ENCODE data around the gene ITCH.

The ITCH gene

DNA sequence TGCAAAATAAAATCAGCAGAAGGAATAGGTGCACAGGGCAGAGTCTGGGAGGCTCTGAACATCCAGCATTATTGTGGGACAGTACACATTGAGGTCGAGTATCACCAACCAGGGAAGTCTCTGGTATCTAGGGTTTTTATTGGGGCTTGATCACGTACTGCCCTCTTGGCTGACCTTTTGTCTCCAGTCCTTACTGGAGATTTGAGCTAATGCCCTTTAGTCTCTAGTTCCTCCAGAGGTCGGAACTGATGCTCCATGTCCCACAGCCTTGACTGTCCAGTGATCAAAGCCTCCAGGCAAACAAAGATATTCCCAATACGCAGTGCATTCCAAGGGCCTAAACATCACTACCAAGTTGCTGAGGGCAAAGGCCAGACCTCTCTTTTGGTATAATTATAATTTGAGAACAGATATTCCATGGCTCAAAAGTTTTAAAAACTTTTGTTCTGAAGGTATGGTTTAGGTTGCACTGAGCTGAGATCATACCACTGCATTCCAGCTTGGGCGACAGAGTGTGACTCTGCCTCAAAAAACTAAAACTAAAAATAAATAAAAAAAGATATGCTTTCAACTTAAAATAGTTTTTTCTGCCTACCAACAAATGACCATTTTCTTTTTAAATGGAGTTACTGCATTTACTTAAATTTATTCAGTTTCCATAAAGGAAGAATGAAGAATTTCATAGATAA lies 96.3 kb downstream of the ITCH start:
- DNase-seq (ENCODE audit: extremely low read depth, low read depth) = no peak
- TF ChIP-seq, protein P1, sequence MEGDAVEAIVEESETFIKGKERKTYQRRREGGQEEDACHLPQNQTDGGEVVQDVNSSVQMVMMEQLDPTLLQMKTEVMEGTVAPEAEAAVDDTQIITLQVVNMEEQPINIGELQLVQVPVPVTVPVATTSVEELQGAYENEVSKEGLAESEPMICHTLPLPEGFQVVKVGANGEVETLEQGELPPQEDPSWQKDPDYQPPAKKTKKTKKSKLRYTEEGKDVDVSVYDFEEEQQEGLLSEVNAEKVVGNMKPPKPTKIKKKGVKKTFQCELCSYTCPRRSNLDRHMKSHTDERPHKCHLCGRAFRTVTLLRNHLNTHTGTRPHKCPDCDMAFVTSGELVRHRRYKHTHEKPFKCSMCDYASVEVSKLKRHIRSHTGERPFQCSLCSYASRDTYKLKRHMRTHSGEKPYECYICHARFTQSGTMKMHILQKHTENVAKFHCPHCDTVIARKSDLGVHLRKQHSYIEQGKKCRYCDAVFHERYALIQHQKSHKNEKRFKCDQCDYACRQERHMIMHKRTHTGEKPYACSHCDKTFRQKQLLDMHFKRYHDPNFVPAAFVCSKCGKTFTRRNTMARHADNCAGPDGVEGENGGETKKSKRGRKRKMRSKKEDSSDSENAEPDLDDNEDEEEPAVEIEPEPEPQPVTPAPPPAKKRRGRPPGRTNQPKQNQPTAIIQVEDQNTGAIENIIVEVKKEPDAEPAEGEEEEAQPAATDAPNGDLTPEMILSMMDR (IDR thresholded peaks at IDR 0.05; ENCODE audit: low read depth, low read length) = no peak

DNA sequence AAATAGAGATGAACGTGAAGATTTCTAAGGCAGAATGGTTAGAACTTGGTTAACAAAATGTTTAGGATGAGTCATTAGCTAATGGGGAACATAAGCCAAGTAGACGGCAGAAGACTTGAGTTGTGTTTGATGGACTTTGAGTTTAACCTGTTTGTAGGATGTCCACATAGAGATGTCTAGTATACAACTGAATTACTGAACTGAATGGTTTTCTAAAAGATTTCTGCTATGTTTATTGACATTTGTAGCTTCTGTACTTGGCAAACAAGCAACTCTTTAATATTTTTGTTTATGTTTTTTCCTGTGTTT lies 98.7 kb downstream of the ITCH start:
- TF ChIP-seq, protein P1 (IDR thresholded peaks at IDR 0.05; ENCODE audit: low read depth, low read length) = no peak
- no peak for DNase-seq (ENCODE audit: extremely low read depth, low read depth)

GRCh38 chr20:34468951-34469350 lies 105.9 kb downstream of the ITCH start:
- TF ChIP-seq, protein P1 (IDR thresholded peaks at IDR 0.05; ENCODE audit: low read depth, low read length) = no peak
- DNase-seq (ENCODE audit: extremely low read depth, low read depth) = no peak

- TF ChIP-seq, protein P1 (IDR thresholded peaks at IDR 0.05; ENCODE audit: low read depth, low read length) = no peak
- peak; percentile 52 for DNase-seq (ENCODE audit: extremely low read depth, low read depth)
Observed at GRCh38 chr20:34472246-34472925, 109.3 kb downstream of the ITCH start.

GRCh38 chr20:34473262-34473883 lies 110.3 kb downstream of the ITCH start:
- no peak for DNase-seq (ENCODE audit: extremely low read depth, low read depth)

GRCh38 chr20:34475979-34476736 lies 113.1 kb downstream of the ITCH start:
- DNase-seq (ENCODE audit: extremely low read depth, low read depth) = no peak

More at GRCh38 chr20:34473262-34473883, 110.3 kb downstream of the ITCH start:
- TF ChIP-seq, protein P1 (IDR thresholded peaks at IDR 0.05; ENCODE audit: low read depth, low read length) = peak; percentile 35

More at GRCh38 chr20:34475979-34476736, 113.1 kb downstream of the ITCH start:
- TF ChIP-seq, protein P1 (IDR thresholded peaks at IDR 0.05; ENCODE audit: low read depth, low read length) = peak; percentile 38

Data from AG09319 (cell line).